ENCODE results near the gene DPM3.

DNA sequence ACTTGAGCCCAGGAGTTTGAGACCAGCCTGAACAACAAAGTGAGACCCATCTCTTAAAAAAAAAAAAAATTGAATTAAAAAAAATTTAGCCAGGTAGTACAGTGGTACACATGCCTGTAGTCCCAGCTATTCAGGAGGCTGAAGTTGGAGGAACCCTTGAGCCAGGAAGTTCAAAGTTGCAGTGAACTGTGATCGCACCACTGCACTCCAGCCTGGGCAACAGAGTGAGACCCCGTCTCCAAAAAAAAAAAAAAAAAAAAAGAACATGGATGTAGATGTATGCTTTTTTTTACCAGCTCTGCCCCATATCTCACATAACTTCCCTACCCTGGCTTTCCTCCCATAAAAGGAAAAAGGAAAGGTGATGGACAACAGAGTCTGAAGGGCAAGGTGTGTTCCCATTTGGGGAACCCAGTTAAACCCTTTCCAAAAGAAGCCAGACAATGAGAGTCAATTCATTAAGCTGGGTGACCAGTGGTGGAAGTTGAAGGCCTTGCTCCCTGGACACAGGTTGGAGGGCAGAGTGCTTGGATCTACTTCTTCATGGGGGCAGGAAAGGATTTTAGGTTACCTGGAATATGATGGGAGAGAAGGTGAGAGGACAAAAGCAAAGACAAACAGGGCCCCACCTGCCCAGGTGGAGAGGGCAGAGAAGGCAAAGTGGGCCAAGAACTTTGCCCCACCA, 29.9 kb upstream of the DPM3 start:
- no peak for TF ChIP-seq CTCF (IDR thresholded peaks at IDR 0.05)
- TF ChIP-seq, protein P1, sequence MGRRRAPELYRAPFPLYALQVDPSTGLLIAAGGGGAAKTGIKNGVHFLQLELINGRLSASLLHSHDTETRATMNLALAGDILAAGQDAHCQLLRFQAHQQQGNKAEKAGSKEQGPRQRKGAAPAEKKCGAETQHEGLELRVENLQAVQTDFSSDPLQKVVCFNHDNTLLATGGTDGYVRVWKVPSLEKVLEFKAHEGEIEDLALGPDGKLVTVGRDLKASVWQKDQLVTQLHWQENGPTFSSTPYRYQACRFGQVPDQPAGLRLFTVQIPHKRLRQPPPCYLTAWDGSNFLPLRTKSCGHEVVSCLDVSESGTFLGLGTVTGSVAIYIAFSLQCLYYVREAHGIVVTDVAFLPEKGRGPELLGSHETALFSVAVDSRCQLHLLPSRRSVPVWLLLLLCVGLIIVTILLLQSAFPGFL (CRISPR knock-in tag; IDR thresholded peaks at IDR 0.05; ENCODE audit: borderline replicate concordance): no peak
- TF ChIP-seq, protein P2, sequence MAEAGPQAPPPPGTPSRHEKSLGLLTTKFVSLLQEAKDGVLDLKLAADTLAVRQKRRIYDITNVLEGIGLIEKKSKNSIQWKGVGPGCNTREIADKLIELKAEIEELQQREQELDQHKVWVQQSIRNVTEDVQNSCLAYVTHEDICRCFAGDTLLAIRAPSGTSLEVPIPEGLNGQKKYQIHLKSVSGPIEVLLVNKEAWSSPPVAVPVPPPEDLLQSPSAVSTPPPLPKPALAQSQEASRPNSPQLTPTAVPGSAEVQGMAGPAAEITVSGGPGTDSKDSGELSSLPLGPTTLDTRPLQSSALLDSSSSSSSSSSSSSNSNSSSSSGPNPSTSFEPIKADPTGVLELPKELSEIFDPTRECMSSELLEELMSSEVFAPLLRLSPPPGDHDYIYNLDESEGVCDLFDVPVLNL (CRISPR knock-in tag; IDR thresholded peaks at IDR 0.05; ENCODE audit: borderline replicate concordance, low read depth): no peak
- TF ChIP-seq, protein P3, sequence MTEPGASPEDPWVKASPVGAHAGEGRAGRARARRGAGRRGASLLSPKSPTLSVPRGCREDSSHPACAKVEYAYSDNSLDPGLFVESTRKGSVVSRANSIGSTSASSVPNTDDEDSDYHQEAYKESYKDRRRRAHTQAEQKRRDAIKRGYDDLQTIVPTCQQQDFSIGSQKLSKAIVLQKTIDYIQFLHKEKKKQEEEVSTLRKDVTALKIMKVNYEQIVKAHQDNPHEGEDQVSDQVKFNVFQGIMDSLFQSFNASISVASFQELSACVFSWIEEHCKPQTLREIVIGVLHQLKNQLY (CRISPR knock-in tag; IDR thresholded peaks at IDR 0.05): no peak
- TF ChIP-seq NR1H2 (CRISPR knock-in tag; IDR thresholded peaks at IDR 0.05): no peak
- TF ChIP-seq ERG (CRISPR knock-in tag; IDR thresholded peaks at IDR 0.05): no peak
- TF ChIP-seq SP1 (CRISPR knock-in tag; conservative IDR thresholded peaks at IDR 0.05): no peak
- TF ChIP-seq AFF4 (CRISPR knock-in tag; IDR thresholded peaks at IDR 0.05; ENCODE audit: borderline replicate concordance): no peak
- no peak for TF ChIP-seq NR2C2 (CRISPR knock-in tag; IDR thresholded peaks at IDR 0.05)
- TF ChIP-seq TCF7 (CRISPR knock-in tag; IDR thresholded peaks at IDR 0.05; ENCODE audit: low read depth): no peak
- no peak for TF ChIP-seq NFE2L1 (CRISPR knock-in tag; IDR thresholded peaks at IDR 0.05)

Data from WTC11 (cell line).